T-helper 1 cell treated with Interleukin-12 subunit alpha and Interleukin-12 subunit beta and Interleukin-4 antibody, amounts not matched to agents 30 ng/mL and 1 ng/mL, for 36 hours (primary cell): Measurements from ENCODE around the gene CHST1. TPM values are rescaled to one million over a fixed set of nuclear protein-coding genes. Genes with fewer than 3 reads are reported as not detected.

Source experiments
- intact Hi-C: fragments of 100-400 bp; cut with micrococcal nuclease; formaldehyde crosslinking; loops from one replicate; pipeline ENCODE4 v1.15.1; 2024
- total RNA-seq: library from RNA; stranded (reverse); gene quantifications from 2 replicates; pipeline ENCODE4 v1.2.3, GENCODE V29; 2022

The CHST1 gene, protein sequence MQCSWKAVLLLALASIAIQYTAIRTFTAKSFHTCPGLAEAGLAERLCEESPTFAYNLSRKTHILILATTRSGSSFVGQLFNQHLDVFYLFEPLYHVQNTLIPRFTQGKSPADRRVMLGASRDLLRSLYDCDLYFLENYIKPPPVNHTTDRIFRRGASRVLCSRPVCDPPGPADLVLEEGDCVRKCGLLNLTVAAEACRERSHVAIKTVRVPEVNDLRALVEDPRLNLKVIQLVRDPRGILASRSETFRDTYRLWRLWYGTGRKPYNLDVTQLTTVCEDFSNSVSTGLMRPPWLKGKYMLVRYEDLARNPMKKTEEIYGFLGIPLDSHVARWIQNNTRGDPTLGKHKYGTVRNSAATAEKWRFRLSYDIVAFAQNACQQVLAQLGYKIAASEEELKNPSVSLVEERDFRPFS
- total RNA-seq: 0.17 TPM in 1 of 2 replicates, not detected in the other

DNA sequence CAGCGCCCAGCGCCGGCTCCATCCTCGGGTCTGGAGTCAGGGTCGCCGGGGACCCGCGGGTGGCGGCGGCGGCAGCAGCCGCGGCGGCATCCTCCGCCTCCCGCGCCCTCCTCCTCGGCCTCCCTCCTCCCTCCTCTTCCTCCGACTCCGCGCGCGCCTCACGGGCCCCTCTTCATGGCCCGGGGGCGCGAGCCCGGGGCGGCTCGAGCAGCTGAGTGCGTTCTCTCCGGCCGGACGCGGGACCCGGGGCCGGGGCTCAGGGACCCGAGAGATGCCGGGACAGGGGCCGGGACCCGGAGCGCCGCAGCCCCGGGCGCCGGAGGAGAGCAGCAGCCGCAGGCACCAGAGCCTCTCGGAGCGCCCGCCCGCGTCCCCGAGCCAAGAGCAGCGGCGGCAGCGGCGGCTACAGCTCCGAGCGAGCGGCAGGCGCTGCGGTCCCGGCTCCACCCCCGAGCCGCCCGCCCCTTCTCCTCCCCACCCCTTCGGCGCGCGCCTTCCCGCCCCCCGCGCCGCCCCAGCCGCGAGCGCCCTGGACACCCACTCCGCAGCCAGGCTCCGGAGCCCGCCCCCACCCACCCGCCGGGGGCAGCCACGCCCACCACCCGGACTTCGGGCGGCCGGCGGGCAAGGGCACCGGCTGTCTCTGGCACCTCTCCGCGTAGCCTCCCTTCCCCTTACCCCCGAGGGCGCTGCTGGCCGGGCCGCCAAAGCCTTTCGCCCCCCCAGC, at the start of gene CHST1:
TSS of gene CHST1 (minus strand) at position 417 of the 727 bp plus-strand sequence. CDS start 14,699 bp downstream, outside the sequence.
- intact Hi-C loops: no loop called here

DNA sequence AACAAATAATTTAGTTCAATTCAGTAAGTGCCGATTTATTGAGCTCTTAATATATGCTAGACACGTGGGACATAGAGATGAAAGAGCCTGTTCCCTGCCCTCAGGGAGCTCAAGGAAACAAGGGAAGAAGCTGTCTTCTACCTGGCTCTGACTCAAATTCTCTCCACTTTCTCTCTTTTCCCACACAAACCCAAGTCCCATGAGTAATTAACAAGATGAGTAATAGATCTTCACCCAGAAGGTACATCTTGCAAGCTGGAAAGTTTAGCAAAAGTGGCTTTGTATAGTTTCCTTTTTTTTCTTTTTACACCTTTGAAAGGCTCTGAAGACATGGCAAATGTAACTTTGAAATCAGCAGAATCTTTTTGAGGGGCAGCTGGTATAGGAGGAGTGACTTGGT, 48.2 kb upstream of the CHST1 start:
- intact Hi-C loops: no loop called here

DNA sequence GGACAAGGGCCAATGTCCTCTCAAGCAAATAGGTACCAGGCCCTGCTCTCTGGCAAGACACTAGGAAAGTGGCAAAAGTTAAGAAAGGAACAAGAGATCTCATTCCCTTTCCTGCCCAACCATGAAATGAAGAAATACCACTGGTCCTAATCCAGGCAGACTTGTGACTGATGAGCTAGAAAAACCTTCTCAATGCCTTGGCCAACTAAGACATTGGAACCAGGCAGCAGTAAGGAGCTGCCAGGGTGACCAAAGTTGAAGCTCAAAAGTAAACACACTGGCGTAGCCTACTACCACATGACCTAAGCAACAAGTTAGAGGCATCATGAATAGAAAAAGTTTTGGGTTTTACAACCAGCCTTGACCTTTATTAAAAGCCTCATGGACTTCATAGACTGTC, 45.1 kb upstream of the CHST1 start:
- intact Hi-C loops: no loop called here

DNA sequence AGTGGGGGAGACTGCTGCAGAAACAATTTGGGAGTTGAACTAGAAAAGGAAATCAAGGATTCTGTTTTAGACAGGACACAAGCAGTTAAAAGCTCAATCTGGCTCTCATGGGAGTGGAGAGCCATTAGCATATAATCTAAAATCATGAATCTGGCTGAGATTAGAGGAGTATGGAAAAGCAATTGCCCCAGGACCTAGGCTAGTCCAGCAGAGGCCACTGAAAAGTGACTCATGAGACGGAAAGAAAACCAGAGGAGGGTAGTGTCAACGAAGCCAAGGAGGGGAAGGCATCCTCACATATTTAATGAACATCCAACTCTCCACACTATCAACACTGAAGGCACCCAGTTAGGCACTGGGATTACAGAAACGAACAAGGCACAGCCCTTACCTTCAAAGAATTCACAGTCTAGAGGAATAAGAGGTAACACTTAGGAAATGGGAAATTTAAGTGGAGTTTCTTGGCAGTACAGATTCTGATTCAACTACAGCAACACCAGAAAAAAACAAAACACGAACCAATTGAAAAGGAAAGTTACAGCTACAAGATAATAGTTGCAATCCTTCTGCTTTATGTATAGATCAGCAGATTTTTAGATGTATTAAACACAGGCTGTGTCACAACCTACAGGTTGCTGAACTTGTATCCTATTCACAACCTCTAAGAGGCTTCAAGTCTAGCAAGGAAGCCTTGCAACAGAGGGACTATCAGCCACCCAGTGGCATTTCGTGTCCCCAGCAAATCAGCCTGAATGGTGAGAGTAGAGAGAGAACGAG, 43.7 kb upstream of the CHST1 start:
- intact Hi-C loops: no loop called here

DNA sequence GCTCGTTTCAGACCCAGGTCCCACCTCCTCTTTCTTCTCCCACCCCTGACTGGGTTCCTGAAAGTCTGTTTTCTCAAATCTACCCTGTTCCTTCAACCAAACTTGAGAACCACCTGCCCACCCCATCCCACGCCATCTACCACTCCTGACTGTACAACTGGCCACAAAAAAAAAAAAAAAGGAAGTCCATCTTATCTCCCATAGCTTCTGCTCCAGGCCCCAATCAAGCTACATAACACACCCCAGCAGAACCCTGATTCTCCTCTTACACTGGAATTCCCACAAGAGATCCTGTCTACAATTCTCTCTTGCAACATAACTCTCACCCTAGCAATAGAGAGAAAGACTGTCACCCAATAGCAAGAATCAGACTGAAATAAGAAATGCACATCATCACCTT, 39.2 kb upstream of the CHST1 start:
- intact Hi-C loops: no loop called here

DNA sequence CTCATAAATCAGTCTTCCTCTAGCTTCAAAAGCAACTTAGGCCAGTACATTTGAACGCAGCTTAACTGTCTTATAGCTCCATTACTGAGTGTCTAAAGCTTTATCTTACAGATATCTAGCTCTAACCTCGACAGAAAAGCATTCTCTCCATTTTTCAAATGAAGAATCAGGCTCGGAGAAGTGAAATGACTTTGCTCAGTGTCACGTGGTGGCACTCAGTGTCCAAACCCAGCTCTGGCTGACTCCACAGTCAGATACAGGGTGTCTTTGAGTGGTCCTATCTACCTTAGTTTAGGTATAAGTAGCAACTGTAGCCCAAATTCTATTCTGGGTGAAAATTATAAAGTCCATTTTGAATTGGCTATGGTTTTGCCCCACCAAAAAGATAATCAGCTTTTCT, 38.7 kb upstream of the CHST1 start:
- intact Hi-C loops: no loop called here

DNA sequence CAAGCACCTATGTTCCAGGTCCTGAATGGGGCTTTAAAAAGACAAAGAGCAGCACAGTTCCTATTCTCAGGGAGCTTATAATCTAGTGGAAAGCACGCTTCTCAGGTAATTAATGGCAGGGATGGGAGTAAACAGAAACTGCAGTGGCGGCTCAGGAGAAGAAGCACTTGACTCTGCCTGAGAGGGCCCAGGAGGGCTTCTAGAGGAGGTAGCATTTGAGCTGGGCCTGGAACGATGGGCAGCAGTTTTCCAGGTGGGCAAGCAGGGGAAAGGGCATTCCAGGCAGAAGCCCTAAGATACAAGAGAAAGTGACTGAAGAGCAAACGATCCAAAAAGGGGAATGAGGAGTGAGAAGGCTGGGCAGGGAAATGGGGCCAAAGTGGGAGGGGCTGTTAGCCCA, 37.1 kb upstream of the CHST1 start:
- intact Hi-C loops: no loop called here

DNA sequence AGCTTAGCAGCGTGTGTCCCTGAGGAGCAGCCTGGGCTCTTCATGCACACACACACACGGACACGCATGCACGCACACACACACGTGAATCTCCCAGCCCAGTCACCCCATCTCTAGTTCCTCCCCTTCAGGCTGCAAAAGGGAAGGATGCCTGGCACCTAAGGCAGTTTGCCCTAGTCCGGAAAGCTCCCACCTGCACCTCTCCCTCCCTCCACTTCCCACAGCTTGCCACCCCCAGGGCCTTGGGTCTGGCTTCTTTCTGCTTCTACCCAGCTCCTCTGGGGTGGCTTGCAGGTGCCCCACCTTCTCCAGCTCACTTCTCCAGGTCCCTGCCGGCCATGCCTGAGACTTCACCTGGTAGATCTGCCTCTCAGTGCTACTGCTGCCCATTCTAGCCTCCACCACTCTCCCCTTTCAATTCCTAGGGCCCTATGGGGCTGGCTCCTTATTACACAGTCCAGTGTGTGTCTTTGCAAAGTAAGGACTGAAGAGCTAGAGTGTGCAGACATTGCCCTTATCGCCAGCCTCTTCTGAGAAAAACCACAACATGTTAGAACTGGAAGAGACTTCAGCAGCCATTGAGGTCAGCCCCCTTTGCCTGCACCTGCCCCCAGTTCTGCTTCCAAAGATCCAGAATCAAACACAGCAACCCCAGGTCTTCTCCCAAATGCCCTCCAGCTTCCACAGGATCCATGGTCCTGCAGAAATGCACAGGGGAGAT, 33.5 kb upstream of the CHST1 start:
- intact Hi-C loops: no loop called here

DNA sequence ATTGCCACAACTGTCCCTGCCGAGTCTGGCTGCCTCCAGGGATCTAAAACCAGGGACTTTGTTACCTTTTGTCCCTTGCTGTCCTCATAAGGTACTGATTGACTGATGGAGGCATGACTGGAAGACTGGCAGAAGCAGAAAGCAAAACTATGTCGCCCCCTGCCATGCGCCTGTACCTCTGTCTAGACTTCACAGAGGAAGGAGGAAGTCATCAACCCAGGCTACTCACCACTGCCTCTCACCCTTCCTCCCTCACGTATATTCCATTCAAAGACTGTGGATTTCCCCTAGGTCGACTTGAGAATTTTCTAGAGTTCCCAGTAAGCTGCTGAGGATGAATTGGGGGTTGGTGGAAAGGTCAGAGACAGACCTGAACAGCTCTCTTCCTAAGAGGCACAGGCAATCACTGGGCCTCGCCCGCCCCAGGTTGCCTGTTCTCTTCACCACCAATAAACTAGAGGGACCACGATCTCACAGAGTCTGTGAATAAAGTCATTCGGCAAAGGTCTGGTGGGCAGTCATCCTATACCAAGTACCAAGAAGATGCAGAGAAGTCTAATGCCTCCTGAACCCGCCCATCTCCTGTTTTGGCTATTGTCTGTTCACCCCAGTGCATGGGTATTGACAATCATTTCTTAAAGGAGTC, 27.5 kb upstream of the CHST1 start:
- intact Hi-C loops: no loop called here

DNA sequence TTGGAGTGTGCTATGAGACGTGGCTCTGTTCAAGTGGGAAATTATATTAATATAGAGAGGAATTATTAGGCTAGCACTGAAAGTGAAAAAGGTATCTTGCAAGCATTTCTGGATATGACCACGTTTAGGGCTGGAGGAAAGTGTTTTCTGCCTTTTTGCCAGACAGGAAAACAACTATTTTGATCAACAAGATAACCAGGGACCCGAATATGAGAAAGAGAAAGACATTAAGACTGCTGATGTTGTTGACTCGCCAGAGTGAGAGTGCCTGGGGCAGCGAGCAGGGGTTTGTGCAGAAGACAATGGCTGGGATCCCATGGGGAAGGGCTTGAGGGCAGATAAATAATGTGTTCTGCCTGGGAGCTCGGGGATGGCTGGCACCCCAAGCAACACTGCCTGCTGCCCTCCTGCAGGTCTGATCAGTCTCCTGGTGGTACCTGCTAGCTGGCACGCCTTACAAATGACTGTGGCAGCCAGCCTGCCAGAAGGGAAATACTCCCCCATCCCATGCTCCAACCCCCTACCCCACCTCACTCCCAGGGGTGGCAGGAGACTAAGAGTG, 23.1 kb upstream of the CHST1 start:
- intact Hi-C loops: no loop called here

DNA sequence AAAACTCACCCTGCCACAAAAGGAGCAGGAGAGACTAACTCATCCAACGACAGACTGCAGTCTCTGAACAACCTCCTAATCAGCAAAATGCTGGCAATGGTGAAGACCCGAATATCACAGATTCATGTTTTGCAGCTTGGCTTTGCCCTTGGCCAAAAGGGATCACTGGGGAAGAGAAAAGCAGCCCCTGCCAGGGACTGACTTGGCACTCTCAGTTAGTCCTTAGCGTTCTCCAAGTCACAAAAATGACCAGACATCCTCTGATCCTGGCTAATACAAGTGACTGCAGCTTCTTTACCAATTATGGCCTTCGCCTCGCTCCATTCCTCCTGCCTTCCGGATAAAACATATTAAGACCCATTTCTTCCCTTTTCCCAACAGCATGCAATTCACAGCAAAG, 22.4 kb upstream of the CHST1 start:
- intact Hi-C loops: no loop called here

DNA sequence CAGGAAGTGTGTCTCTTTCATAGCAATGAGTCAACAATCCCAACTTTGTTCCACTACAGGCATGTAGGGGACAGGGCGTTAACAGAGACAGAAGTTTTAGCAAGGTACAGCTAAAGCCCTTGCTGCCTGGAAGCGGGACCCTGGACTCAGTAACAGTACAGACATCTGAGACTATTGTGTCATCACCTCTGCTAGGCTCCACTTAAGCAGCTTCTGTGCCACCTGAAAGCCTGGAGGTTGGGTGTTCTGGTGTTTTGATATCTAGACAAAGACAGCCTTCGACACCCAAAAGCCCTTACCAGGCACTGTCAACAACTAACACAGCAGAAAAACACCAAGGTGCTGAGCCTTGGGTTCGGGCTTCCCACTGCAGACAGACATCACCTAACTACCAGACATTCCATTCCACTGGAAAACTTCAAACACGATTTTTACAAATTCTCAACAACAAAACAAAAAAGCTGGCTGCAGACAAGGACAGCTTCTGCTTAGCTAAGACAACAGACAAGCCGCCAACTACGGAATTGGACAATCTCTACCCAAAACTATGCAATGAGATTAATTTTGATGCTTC, 20.6 kb upstream of the CHST1 start:
- intact Hi-C loops: no loop called here

DNA sequence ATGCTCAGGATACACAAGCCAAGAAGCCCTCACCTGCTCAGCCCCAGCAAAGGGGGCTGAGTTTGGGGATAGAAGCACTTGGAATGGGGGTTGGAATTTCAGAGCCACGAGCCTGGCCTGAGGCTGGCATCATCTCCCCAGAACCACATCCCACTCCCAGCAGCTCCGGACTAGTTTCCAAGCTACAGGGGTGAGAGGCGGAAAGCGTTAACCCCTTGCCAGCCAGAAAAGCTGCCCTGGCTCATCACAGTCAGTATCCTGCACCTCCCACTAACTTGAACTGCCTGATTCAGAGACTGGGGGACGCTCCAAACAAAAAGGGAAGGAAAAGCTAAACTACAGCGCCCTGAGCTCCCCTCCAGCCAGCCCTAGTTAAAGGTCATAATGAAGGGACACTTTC, 19.0 kb upstream of the CHST1 start:
- intact Hi-C loops: no loop called here

DNA sequence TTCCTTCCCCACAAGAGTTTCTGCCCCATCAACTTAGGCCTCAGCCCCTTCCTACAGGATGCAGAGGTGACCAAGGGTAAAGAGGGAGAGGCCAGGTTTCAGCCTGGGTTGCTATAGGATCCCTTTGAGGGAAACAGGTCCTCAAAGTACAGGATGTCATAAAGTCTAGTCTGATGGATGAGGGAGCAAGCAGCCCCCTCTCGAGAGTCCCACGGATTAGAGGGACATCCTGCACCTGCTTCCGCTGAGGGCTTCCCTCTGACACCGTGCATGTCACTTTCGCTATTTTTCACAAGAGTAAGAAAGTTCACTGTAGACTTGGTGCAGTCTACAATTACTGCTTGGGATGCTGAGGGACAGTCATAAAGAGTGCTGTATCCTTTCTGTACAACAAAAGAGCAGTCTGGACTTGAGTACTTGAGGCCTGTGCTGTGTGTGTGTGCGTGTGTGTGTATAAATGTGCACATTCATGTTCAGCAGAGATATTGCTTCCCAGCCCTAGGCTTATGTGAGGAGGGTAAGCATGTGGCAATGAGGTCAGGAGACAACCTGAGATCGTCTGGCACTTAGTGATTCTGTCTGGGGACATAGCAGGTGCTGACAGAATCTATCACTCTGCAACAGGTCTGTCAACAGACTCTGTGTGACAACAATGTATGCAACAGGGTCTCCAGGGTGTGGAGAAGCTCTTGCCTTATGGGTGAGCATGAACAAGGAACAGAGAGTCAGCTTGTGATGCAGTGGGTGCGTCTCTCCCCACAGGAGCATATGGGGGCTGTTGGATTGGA, 18.0 kb upstream of the CHST1 start:
- intact Hi-C loops: no loop called here

DNA sequence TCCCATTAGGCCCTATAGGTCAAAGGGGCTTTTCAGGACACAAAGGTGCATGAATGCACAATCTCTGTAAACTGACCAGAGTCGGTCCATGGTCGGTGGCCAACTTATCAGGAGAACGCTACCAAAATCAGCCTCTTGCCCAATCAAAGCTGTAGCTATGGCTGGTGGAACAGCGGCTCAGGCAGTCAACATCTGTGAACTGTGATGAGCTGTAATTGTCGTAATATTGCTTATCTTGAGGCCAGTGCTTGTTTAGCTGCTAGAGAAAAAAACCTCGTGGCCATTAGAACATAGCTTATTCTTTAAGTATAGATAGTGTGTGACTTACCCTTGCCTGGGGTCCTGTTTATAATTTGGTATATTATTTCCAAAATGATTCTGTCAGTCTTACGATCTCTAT, 14.4 kb upstream of the CHST1 start:
- intact Hi-C loops: no loop called here

DNA sequence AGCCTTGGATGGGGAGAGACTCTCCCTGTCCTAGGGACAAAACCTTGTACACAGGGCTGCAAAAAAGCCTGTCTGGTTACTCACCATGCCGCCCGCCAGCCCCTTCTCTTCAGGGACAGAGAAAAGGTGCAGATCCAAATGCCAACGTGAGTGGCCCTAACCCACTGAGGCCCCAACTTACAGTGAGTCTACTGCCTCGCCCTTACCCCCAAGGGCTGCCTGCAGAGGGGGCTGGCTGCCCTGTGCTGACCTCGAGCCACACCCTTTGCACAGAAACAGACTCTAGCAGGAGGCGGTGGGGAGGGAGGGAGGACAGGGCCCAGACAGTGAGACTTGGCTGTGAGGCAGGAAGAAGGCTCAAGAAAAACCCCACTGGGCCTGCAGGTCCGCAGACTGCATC, 13.6 kb upstream of the CHST1 start:
- intact Hi-C loops: no loop called here

DNA sequence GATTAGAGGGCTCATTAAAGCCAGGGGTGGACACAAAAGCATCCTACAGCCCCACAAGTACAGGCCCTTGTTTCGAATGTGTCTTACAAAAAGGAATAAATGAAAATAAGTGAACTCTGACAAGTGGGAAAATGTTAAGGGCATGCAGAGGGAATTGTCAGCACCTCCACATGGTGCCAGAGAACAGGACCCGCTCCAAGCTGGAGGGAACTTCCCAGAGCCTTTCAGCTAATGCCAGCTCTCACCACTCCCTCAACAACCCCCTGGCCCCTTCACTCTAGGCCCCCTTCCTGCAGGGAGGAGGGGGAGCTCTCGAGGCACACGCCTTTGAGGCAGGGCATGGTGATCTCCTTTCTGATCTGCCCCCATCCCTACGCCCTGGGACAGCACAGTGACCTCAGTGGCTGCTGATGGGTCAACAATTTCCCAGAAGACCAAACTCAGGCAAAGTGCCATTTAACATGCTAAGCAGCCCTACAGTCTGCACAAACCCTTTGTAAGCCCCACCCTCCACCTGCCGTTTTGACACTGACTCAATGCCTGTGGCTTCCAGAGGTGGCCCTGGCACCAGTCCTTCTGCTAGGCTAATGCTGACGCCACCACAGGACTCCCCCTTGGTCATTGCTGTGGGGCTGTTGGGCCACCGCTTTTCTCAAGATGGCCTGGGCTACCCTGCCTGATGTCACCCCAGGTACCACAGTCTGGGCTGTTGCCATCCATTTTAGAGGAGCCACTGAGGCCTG, 12.5 kb upstream of the CHST1 start:
- intact Hi-C loops: no loop called here

DNA sequence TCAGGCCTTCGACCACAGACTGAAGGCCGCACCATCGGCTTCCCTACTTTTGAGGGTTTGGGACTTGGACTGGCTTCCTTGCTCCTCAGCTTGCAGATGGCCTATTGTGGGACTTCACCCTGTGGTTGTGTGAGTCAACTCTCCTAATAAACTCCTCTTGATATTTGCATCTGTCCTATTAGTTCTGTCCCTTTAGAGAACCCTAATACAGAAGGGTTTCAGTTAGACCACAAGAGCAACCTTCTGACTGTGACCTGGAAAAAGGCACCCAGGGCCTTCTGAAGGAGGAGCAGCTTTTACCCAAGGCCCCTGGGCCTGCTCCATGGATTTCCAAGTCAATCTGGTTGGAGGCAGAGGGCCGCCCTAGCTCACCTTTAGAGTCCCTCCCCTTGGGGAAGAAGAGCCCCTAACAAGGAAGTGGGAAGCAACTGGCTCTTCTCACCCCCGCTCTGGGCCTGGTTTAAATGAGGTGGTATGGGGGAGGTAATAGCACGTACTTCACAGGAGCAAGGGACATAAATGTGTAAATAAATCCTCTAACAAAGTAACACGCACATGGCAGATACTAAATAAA, 11.2 kb upstream of the CHST1 start:
- intact Hi-C loops: no loop called here
